ENCODE data around the gene C4orf51. TPM values are rescaled to one million over a fixed set of nuclear protein-coding genes. Genes with fewer than 3 reads are reported as not detected.

C4orf51 gene
- total RNA-seq, 1 donor from 2014 or later, result not detected

DNA sequence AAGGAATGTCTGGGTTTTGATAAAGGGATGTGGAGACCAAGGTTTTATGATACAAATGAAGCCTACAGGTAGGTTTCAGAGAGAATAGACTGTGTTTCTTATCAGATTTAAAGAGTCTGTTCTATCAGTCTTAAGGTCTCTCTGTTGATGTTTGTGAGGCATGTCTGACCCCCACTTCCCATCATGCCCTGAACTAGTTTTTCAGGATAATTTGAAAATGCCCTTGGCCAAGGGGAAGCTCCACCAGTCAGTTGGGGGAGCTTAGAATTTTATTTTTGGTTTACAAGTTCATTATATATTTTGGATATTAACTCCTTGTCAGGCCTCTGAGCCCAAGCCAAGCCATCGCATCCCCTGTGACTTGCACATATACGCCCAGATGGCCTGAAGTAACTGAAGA, 18.6 kb downstream of the C4orf51 start:
- no peak overlapping the region for H3K27ac Mint-ChIP-seq (ENCODE audit: unreplicated experiment)
- no peaks in the 10 kb centered on the region for H3K9me3 Mint-ChIP-seq (ENCODE audit: unreplicated experiment)
- H3K36me3 Mint-ChIP-seq (ENCODE audit: unreplicated experiment), result no peaks in the 10 kb centered on the region
- DNase-seq (ENCODE audit: extremely low spot score, unreplicated experiment), result no peak
- TF ChIP-seq, protein P1, sequence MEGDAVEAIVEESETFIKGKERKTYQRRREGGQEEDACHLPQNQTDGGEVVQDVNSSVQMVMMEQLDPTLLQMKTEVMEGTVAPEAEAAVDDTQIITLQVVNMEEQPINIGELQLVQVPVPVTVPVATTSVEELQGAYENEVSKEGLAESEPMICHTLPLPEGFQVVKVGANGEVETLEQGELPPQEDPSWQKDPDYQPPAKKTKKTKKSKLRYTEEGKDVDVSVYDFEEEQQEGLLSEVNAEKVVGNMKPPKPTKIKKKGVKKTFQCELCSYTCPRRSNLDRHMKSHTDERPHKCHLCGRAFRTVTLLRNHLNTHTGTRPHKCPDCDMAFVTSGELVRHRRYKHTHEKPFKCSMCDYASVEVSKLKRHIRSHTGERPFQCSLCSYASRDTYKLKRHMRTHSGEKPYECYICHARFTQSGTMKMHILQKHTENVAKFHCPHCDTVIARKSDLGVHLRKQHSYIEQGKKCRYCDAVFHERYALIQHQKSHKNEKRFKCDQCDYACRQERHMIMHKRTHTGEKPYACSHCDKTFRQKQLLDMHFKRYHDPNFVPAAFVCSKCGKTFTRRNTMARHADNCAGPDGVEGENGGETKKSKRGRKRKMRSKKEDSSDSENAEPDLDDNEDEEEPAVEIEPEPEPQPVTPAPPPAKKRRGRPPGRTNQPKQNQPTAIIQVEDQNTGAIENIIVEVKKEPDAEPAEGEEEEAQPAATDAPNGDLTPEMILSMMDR (IDR thresholded peaks at IDR 0.05), result no peak
- no peaks in the 10 kb centered on the region for H3K4me1 Mint-ChIP-seq (ENCODE audit: unreplicated experiment)
- no peak overlapping the region for H3K4me3 Mint-ChIP-seq (ENCODE audit: unreplicated experiment)
- no peaks in the 10 kb centered on the region for H3K27me3 Mint-ChIP-seq (ENCODE audit: unreplicated experiment)

- Mint-ChIP-seq H3K9me3 (ENCODE audit: unreplicated experiment) (no peaks in the 10 kb centered on the region), H3K4me3 (ENCODE audit: unreplicated experiment) (no peak overlapping the region), H3K4me1 (ENCODE audit: unreplicated experiment) (no peaks in the 10 kb centered on the region), H3K27me3 (ENCODE audit: unreplicated experiment) (no peaks in the 10 kb centered on the region), H3K27ac (ENCODE audit: unreplicated experiment) (no peak overlapping the region), H3K36me3 (ENCODE audit: unreplicated experiment) (no peaks in the 10 kb centered on the region)
- TF ChIP-seq, protein P1 (IDR thresholded peaks at IDR 0.05), result no peak
- DNase-seq (ENCODE audit: extremely low spot score, unreplicated experiment), result no peak
Measured at GRCh38 chr4:145703850-145704497, 24.0 kb downstream of the C4orf51 start.

GRCh38 chr4:145709336-145709735, 29.4 kb downstream of the C4orf51 start:
- DNase-seq (ENCODE audit: extremely low spot score, unreplicated experiment), result no peak
- TF ChIP-seq, protein P1 (IDR thresholded peaks at IDR 0.05), result no peak
- no peak overlapping the region for H3K4me3 Mint-ChIP-seq (ENCODE audit: unreplicated experiment)
- H3K9me3 Mint-ChIP-seq (ENCODE audit: unreplicated experiment), result peaks cover 19% of the 10 kb centered on the region
- H3K4me1 Mint-ChIP-seq (ENCODE audit: unreplicated experiment), result no peaks in the 10 kb centered on the region
- H3K27ac Mint-ChIP-seq (ENCODE audit: unreplicated experiment), result no peak overlapping the region
- H3K27me3 Mint-ChIP-seq (ENCODE audit: unreplicated experiment), result no peaks in the 10 kb centered on the region
- H3K36me3 Mint-ChIP-seq (ENCODE audit: unreplicated experiment), result peaks cover 3% of the 10 kb centered on the region

GRCh38 chr4:145709843-145710242, 29.9 kb downstream of the C4orf51 start:
- no peak overlapping the region for H3K4me3 Mint-ChIP-seq (ENCODE audit: unreplicated experiment)
- TF ChIP-seq, protein P1 (IDR thresholded peaks at IDR 0.05), result no peak
- H3K27me3 Mint-ChIP-seq (ENCODE audit: unreplicated experiment), result no peaks in the 10 kb centered on the region
- peaks cover 23% of the 10 kb centered on the region for H3K9me3 Mint-ChIP-seq (ENCODE audit: unreplicated experiment)
- H3K36me3 Mint-ChIP-seq (ENCODE audit: unreplicated experiment), result peaks cover 3% of the 10 kb centered on the region
- no peaks in the 10 kb centered on the region for H3K4me1 Mint-ChIP-seq (ENCODE audit: unreplicated experiment)
- no peak for DNase-seq (ENCODE audit: extremely low spot score, unreplicated experiment)
- H3K27ac Mint-ChIP-seq (ENCODE audit: unreplicated experiment), result no peak overlapping the region

- Mint-ChIP-seq H3K27ac (ENCODE audit: unreplicated experiment) (no peak overlapping the region), H3K4me1 (ENCODE audit: unreplicated experiment) (no peaks in the 10 kb centered on the region), H3K4me3 (ENCODE audit: unreplicated experiment) (no peak overlapping the region), H3K27me3 (ENCODE audit: unreplicated experiment) (no peaks in the 10 kb centered on the region), H3K36me3 (ENCODE audit: unreplicated experiment) (peaks cover 3% of the 10 kb centered on the region), H3K9me3 (ENCODE audit: unreplicated experiment) (peaks cover 18% of the 10 kb centered on the region)
- DNase-seq (ENCODE audit: extremely low spot score, unreplicated experiment), result no peak
- TF ChIP-seq, protein P1 (IDR thresholded peaks at IDR 0.05), result no peak
Measured at GRCh38 chr4:145716200-145716599, 36.3 kb downstream of the C4orf51 start.

All from osteocyte (in vitro differentiated cells).